ENCODE results near the gene C4orf50. TPM values are rescaled to one million over a fixed set of nuclear protein-coding genes. Genes with fewer than 3 reads are reported as not detected.

The C4orf50 gene
- total and polyA plus RNA-seq, 2 of the 4 experiments (the other 2 are of a cell fraction) = not detected

- H3K4me2 ChIP-seq (ENCODE audit: low read depth, low read length) = no peak overlapping the region
- ChIA-PET POLR2A (ENCODE audit: unreplicated experiment) (no interaction called here), CTCF (no interaction called here)
- H4K20me1 ChIP-seq (ENCODE audit: insufficient read depth, low read length) = no peaks in the 10 kb centered on the region
- DNase-seq (no peak), ATAC-seq (ENCODE audit: low read depth) (no peak)
- H3K4me1 ChIP-seq (ENCODE audit: control insufficient read depth, insufficient read depth, low read length) = no peaks in the 10 kb centered on the region
- no peak overlapping the region for H3K18ac ChIP-seq (ENCODE audit: low read depth, low read length)
- no peak overlapping the region for H3K14ac ChIP-seq (replicated peaks; ENCODE audit: low read depth, low read length)
- no peak overlapping the region for H3K23ac ChIP-seq (ENCODE audit: low read depth, low read length)
- BruUV-seq (replicated peaks) = no TSS peak
- H3K27ac ChIP-seq (ENCODE audit: insufficient read depth, low read length) = no peak overlapping the region
- no peak overlapping the region for H3K4ac ChIP-seq (ENCODE audit: low read depth, low read length)
- dilution Hi-C loops (cut with HindIII; ENCODE audit: low sequenced_read_pairs, unreplicated experiment) = no loop called here
- H3K36me3 ChIP-seq (ENCODE audit: control insufficient read depth, insufficient read depth, low read length) = no peaks in the 10 kb centered on the region
- no peak overlapping the region for H2BK120ac ChIP-seq (ENCODE audit: low read depth, low read length)
- no peak overlapping the region for H4K8ac ChIP-seq (ENCODE audit: low read depth in 2 of 2, low read length in 2 of 2)
- no peak overlapping the region for H2BK15ac ChIP-seq (ENCODE audit: low read depth, low read length)
- TF ChIP-seq CHD1 (IDR thresholded peaks at IDR 0.05; ENCODE audit: low read depth, low read length) (no peak), SMC3 (IDR thresholded peaks at IDR 0.05; ENCODE audit: low read depth, low read length) (no peak), MXI1 (IDR thresholded peaks at IDR 0.05; ENCODE audit: borderline replicate concordance, low read depth, low read length) (no peak), RAD21 (IDR thresholded peaks at IDR 0.05; ENCODE audit: low read length) (no peak), CEBPB (IDR thresholded peaks at IDR 0.05; ENCODE audit: low read depth, low read length) (no peak), USF2 (IDR thresholded peaks at IDR 0.05; ENCODE audit: low read depth, low read length) (no peak), MAFK (IDR thresholded peaks at IDR 0.05; ENCODE audit: low read depth, low read length) (no peak), CTCF (conservative IDR thresholded peaks at IDR 0.05; ENCODE audit: low read depth, low read length) (no peak), BHLHE40 (IDR thresholded peaks at IDR 0.05; ENCODE audit: low read depth, low read length) (no peak), NFE2L2 (IDR thresholded peaks at IDR 0.05; ENCODE audit: low read depth, low read length) (no peak), POLR2A (IDR thresholded peaks at IDR 0.05; ENCODE audit: low read depth, low read length) (no peak), RCOR1 (IDR thresholded peaks at IDR 0.05; ENCODE audit: insufficient replicate concordance, low read length) (no peak), MAZ (IDR thresholded peaks at IDR 0.05; ENCODE audit: borderline replicate concordance, low read depth, low read length) (no peak)
- H4K5ac ChIP-seq (ENCODE audit: low read depth, low read length) = no peak overlapping the region
- intact Hi-C loops (cut with micrococcal nuclease) = no loop called here
- no peaks in the 10 kb centered on the region for H3K79me1 ChIP-seq (ENCODE audit: low read depth in 1 of 2, low read length in 2 of 2)
- no peak overlapping the region for H2BK5ac ChIP-seq (ENCODE audit: low read depth, low read length, poor library complexity, severe bottlenecking)
- no peak overlapping the region for H3K56ac ChIP-seq (ENCODE audit: extremely low read depth, insufficient read depth, low read length)
- no peaks in the 10 kb centered on the region for H3K9me1 ChIP-seq (ENCODE audit: insufficient read depth, low read length)
- peaks cover 10% of the 10 kb centered on the region for H3K27me3 ChIP-seq (ENCODE audit: control insufficient read depth, insufficient read depth, low read length)
- H3K4me3 ChIP-seq (ENCODE audit: insufficient read depth, low read depth, low read length) = no peak overlapping the region
- no peak overlapping the region for H4K91ac ChIP-seq (ENCODE audit: insufficient read depth, low read depth, low read length)
- H3K9ac ChIP-seq (ENCODE audit: low read depth, low read length) = no peak overlapping the region
- H3K9me3 ChIP-seq (ENCODE audit: control insufficient read depth, insufficient read depth, low read length) = no peaks in the 10 kb centered on the region
- no peak overlapping the region for H2AK9ac ChIP-seq (replicated peaks; ENCODE audit: low read depth, low read length, poor library complexity)
- in situ Hi-C loops (cut with MboI; ENCODE audit: low sequenced_read_pairs) = no loop called here
- no peak overlapping the region for H2AK5ac ChIP-seq (ENCODE audit: low read depth, low read length)
- H2BK20ac ChIP-seq (ENCODE audit: low read depth, low read length) = no peak overlapping the region
- H2AFZ ChIP-seq (replicated peaks; ENCODE audit: low read length, poor library complexity) = no peak overlapping the region
- WGBS, 2 experiments (ENCODE audit: extremely low coverage in 2 of 2, insufficient read length in 1 of 2) = no CpG with 5 or more reads among the region's 6 CpGs
Observed at GRCh38 chr4:5962416-5962815, 55.8 kb downstream of the C4orf50 start.

Measured in IMR-90 (cell line).